ENCODE data around the gene TNKS2.
A peak's percentile ranks its signal among the peaks of the same experiment; 100 is the strongest.
"Not testable (repeated sequence)": the region's sequence is repeated elsewhere in the genome, so short reads cannot be mapped to it uniquely, and the experiment has no call there.

TNKS2 gene

DNA sequence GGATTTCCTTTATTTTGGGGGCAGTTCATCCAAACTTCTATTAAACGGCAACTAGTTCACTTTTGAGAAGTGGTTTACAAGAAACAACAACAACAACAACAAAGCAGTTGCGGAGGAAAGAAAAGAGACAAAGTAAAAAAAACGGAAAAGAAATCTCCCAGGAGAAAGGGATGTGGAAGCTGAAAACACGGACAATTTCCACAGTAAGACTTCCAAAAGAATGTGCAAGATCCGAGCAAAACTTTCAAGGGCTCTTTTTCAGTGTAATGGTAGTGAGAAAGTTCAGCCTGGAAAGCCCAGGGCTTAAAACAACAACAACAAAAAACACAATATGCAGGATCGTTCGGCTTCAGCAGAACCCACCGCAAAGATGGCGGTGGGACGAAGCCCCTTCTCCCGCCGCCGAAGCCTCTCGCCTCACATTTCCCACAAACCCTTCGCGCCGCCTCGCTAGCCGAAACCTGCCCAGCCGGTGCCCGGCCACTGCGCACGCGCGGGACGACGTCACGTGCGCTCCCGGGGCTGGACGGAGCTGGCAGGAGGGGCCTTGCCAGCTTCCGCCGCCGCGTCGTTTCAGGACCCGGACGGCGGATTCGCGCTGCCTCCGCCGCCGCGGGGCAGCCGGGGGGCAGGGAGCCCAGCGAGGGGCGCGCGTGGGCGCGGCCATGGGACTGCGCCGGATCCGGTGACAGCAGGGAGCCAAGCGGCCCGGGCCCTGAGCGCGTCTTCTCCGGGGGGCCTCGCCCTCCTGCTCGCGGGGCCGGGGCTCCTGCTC, at the start of gene TNKS2:
Gene TNKS2 (plus strand): TSS at position 553 of the 775 bp plus-strand sequence. CDS start 265 bp downstream, outside the sequence.
- DNase-seq, result peak; percentile 91

DNA sequence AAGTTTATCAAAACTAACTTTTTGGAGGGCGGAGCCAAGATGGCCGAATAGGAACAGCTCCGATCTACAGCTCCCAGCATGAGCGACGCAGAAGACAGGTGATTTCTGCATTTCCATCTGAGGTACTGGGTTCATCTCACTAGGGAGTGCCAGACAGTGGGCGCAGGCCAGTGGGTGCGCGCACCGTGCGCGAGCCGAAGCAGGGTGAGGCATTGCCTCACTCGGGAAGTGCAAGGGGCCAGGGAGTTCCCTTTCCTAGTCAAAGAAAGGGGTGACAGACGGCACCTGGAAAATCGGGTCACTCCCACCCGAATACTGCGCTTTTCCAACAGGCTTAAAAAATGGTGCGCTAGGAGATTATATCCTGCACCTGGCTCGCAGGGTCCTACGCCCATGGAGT, 48.6 kb upstream of the TNKS2 start:
- DNase-seq, result not testable (repeated sequence)

GRCh38 chr10:91756286-91756685, 41.9 kb upstream of the TNKS2 start:
- no peak for DNase-seq

- no peak for DNase-seq
Measured at GRCh38 chr10:91758303-91759146, 39.7 kb upstream of the TNKS2 start.

DNA sequence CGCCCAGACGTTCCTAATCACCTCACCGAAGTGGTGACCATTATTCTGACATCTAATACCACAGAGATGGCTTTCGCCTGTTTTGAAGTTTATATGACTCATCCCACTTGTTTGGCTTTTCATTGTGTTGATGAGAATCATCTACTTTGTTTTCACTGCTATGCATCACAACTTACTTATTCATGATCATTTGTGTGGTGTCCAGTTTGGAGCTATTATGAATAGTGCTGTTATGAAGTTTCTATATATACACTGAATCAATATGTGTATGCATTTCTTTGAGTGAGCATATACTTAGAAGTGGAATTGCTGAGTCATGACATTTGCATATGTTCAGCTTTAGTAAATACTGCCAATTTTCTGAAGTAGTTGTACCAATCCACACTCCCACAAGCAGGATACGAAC, 38.6 kb upstream of the TNKS2 start:
- DNase-seq, result no peak

- DNase-seq, result no peak
Measured at GRCh38 chr10:91761721-91762120, 36.5 kb upstream of the TNKS2 start.

GRCh38 chr10:91762878-91763277, 35.3 kb upstream of the TNKS2 start:
- no peak for DNase-seq

DNA sequence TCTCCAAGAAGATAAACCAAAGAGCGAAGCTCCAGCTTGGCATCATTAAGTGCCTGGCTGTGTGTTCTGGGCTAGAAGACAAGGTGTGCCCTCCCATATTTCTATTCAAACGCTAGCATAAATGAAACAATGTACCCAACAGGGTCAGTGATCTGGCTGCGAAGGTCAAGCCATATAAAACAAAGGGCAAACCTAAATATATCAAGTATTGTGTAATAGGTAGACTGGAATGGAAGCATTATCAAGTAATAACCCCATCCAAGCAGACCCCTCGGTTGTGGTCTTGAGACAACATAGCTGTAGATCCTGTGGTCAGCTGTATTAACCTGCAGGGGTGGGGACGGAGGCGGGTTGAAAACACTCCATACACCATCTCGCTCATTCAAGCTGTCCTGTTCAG, 31.6 kb upstream of the TNKS2 start:
- DNase-seq, result no peak

- DNase-seq, result no peak
Measured at GRCh38 chr10:91768123-91768522, 30.1 kb upstream of the TNKS2 start.

DNA sequence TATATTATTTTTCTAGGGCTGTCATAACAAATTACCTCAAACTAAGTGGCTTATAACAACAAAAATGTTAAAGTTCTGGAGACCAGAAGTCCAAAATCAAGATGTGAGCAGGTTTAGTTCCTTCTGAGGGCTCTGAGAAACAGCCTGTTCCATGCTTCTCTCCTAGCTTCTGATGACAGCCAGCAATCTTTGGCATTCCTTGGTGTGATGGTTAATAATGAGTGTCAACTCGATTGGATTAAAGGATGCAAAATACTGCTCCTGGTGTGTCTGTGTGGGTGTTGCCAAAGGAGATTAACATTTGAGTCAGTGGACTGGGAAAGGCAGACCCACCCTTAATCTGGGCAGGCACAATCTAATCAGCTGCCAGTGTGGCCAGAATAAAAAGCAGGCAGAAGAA, 26.3 kb upstream of the TNKS2 start:
- DNase-seq, result no peak

GRCh38 chr10:91772461-91772860, 25.8 kb upstream of the TNKS2 start:
- DNase-seq, result no peak

GRCh38 chr10:91772869-91773268, 25.4 kb upstream of the TNKS2 start:
- DNase-seq, result no peak

DNA sequence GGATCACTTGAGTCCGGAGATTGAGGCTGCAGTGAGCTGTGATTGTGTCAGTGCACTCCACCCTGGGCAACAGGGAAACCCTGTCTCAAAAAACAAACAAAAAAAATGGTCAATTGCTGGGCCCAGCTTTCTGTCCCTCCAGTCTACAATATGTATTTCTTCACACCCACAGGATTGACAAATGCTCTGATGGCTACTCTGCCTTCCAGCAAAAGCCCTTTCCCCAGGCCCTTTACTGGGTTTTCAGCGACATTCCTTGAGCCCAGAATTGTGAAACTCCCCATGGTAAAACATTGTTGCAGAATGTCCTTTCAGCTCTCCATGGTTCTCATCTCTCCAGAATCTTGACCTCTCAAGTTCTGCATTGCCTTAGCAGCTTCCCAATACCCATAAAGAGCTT, 23.7 kb upstream of the TNKS2 start:
- DNase-seq, result no peak

DNA sequence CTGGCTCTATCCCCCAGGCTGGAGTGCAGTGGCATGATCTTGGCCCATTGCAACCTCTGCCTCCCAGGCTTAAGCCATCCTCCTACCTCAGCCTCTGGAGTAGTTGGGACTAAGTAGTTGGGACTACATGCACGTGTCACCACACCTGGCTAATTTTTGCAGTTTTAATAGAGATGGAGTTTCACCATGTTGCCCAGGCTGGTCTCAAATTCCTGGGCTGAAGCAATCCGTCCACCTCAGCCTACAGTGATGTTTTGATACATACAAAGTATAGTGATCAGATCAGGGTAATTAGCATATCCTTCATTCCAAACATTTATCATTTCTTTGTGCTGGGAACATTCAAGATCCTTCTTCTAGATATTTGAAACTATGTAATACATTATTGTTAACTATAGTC, 22.5 kb upstream of the TNKS2 start:
- DNase-seq, result no peak

- DNase-seq, result no peak
Measured at GRCh38 chr10:91776266-91776665, 22.0 kb upstream of the TNKS2 start.

DNA sequence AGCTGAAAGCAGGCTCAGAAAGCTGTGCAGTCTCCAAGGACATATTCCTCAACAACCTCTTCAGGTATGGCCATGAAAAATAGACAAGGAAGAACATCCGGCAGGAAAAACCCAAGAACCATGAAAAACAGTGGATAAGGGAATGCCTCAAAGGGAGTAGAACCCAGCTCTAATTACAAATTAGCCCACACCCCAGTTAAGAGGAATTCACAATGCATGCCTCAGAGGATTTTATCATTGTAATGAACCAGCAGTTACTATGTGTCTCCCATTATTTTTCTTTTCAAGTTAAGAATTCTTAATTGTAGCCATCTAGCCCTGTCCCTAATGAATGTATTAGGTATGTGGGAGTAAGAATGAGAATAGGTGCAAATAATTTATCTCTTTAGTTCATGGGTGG, 19.7 kb upstream of the TNKS2 start:
- no peak for DNase-seq

GRCh38 chr10:91779011-91779605, 19.1 kb upstream of the TNKS2 start:
- DNase-seq, result no peak

DNA sequence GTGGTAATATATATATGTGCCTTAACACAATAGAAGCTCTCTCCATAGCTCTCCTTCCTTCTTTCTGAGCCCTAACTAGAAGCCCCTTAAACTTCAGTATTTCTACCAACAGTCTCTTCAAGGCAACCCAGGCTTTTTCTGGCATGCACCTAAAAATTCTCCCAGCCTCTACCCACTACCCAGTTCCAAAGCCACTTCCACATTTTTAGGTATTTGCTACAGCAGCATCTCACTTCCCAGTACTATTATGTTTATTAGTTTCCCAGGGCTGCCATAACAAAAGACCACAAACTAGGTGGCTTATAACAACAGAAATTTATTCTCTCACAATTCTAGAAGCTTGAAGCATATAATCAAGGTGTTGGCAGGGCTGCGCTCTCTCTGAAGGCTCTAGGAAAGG, 15.7 kb upstream of the TNKS2 start:
- no peak for DNase-seq

DNA sequence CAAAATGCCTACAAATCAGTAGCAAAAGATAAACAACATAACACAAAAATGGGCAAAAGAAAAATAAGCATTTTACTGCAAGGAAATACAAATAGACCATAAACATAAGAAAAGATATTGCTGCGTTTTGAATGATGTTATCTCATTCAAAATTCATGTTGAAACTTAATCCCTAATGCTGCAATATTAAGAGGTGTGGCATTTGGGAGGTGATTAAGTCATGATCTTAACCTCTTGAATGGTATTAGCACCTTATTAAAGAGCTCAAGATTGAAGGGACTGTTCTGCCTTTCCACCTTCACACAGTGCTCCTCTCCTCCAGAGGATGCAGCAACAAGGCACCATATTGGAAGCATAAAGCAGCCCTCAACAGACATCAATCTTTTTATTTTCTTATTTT, 12.4 kb upstream of the TNKS2 start:
- no peak for DNase-seq

DNA sequence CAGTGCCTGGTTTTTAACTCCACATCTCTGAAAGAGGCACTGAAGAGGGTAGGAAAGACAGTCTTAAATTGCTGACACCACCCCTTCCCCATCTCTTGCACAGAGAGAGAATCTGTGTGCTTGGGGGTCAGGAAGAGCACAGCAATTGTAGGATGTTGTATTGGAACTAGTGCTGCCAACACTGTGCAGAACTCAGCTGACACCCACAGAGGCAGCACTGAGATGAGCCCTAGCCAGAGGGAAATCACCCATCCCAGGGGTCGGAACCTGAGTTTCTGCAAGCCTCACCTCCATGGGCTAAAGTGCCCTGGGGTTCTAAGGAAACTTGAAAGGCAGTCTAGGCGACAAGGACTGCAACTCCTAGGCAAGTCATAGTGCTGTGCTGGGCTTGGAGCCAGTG, 11.0 kb upstream of the TNKS2 start:
- no peak for DNase-seq

DNA sequence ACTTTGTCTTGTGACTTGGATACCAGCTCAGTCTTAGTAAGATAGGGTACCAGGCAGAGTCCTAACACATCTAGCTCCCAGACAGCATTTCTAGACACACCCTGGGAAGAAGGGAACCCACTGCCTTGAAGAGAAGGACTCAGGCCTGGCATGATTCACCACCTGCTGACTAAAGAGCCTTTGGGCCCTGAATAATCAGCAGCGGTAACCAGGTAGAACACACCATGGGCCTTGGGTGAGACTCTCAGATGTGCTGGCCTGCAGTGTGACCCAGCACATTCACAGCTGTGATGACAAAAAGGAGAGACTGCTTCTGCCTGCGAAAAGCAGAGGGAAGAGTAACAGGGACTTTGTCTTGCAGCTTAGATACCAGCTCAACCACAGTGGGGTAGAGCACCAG, 10.4 kb upstream of the TNKS2 start:
- no peak for DNase-seq

DNA sequence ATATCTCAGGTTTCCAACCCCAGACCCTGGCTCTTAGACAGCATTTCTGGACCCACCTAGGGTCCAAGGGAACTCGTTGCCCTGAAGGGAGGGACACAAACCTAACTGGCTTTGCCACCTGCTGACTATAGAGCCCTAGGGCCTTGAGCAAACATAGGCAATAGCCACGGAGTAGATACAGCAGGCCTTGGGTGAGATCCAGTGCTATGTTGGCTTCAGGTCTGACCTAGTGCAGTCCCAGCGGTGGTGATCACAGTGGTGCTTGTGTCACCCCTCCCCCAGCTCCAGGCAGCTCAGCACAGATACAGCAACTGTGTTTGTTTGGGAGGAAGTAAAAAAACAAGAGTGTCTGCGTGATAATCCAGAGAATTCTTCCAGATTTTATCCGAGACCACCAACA, 9.7 kb upstream of the TNKS2 start:
- no peak for DNase-seq

- peak; percentile 42 for DNase-seq
Measured at GRCh38 chr10:91796331-91797047, 1.7 kb upstream of the TNKS2 start.

Measured in activated gamma-delta T cell treated with Interleukin-2 at 50 U/mL for 16 hours (primary cell).